GF-D8 (cell line): ENCODE results near the gene COL16A1.

Experiments used
- DNase-seq: peaks from one replicate; lab custom pipeline; 2025; lab: John Stamatoyannopoulos, UW

Gene COL16A1

DNA sequence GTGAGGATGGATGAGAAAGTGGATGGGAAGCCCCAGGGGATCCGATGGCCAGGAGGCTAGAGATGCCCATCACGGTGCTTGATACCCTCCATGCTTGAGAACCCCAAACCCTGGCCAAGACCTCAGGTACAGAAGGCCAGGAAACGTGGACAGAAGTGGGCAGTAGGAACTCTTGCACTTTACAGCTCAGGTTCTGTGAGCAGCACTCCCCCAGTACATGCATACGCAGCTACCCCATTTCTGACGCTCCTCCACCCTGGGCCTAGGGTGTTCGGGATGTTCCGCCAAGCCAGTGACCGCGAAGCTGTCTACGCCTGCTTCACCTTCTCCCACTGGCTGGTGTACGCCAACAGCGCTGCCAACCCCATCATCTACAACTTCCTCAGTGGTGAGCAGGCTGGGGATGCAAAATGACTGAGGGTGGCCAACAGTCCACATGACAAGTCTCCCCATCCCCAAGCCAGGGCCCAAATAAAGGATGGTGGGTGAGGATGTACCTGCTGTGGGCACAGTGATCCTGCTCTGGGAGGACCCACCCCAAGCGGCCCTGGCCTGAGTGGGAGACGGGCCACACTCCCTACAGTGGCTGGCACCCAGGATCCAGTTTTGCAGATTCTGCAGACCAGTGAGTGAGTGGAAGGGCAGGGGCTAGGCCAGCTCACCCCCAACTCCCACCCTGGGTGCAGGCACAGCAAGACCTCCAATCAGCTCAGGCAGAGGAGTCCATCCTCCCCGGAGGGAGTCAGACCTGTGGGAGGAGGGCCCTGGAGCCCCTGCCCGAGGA lies 78.9 kb downstream of the COL16A1 start:
- DNase-seq, result no peak

DNA sequence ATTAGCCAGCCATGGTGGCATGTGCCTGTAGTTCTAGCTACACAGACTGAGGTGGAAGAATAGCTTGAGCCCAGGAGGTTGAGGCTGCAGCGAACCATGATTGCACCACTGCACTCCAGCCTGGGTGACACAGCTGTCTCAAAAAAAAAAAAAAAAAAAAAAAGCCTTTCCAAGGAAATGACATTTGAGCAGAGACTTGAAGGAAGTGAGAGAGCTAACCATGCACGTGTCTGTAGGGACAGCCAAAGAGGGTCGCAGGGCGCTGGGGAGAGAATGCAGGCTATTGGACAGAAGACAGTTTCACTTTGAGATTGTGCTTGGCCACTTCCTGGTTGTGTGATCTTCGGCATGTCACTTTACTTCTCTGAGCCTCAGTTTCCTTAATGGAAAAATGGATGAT lies 79.5 kb downstream of the COL16A1 start:
- DNase-seq, result no peak

DNA sequence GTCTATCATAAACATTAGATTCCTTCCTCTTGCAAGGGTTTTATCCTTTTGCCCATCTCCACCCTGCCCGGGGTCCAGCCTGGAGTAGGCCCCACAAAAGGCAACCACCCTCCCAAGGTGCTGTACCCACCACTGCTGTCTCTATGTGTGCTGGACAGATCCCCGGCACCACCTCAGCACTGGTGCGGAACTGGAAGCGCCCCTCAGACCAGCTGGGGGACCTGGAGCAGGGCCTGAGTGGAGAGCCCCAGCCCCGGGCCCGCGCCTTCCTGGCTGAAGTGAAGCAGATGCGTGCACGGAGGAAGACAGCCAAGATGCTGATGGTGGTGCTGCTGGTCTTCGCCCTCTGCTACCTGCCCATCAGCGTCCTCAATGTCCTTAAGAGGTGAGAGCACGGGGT lies 80.5 kb downstream of the COL16A1 start:
- DNase-seq, result no peak

DNA sequence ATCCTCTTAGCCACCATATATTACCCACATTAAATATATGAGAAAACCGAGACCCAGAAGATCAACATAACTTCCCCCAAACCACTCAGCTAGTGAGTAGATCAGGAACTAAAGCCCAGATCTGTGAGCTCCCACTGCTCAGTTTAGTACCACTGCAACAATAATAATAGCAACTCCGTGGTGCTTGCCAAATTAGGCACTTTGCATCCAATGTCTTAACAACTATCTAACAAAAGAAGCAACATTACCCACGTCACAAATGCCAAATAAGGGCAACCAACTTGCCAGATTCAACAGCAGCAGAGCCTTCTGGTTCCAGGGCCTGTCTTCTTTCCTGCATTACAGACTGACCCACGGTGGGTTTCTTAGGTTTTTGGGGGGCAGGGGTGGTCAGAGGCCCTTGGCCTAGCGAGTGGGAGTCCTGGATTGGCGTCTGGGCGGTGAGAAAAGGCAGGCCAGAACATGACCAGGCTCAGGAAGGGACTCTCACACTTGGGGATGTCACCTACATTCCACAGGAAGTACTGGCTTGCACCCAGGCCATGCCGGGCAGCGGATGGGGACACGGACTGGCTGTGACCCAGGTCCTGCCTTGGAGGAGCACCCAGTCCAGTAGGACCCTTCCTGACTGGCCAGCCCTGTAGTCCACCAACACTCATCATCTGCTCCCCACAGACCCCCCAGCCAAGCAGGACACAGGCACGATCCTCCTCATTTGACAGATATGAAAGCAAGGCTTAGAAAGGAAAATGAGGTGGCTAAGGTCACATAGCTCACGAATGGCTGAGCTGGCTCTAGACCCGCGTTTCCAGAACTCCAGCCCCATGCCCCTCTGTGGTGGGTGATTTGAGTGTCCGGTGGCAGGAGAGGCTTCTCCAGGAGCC lies 81.7 kb downstream of the COL16A1 start:
- no peak for DNase-seq

DNA sequence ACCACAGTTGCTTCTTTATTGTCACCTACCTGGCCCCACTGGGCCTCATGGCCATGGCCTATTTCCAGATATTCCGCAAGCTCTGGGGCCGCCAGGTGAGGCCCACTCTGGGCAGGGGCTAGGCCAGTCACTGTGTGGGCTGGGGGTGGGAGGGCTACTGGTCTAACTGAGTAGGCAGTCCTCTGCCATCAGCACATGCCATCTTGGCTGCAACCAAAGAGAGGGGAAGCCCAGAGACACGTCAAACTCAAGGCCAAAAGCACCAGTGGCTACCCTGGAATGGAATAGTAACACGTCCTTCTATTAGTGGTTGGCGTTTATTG lies 82.4 kb downstream of the COL16A1 start:
- no peak for DNase-seq

DNA sequence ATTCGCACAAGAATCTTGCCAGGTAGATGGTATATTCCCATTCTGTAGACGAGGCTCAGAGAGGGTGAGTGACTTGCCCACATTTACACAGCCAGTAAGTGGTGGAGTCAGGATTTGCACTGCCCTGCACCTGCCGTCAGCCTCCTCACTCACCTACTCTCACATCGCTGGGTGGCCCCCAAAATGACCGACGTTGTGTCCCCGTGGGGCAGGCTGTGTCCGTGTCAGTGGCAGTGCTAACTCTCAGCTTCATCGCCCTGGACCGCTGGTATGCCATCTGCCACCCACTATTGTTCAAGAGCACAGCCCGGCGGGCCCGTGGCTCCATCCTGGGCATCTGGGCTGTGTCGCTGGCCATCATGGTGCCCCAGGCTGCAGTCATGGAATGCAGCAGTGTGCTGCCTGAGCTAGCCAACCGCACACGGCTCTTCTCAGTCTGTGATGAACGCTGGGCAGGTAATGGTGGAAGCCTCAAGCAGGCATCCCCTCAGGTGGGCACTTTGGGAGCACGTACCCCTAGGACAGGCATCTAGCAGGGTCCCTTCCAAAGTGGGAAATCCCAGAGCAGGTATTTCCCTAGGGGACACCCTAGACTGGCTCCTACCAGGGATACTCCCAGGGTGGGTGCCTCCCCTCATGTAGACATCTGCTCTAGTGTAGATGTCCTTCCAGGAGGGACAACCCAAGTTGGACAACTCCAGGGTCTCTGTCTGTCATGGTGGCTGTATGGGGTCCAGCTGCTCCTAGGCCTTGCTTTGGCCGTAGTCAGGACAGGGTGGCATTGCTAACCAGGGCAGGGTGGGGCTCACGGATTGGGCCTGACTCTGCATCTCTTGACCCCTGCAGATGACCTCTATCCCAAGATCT lies 83.0 kb downstream of the COL16A1 start:
- DNase-seq, result no peak

DNA sequence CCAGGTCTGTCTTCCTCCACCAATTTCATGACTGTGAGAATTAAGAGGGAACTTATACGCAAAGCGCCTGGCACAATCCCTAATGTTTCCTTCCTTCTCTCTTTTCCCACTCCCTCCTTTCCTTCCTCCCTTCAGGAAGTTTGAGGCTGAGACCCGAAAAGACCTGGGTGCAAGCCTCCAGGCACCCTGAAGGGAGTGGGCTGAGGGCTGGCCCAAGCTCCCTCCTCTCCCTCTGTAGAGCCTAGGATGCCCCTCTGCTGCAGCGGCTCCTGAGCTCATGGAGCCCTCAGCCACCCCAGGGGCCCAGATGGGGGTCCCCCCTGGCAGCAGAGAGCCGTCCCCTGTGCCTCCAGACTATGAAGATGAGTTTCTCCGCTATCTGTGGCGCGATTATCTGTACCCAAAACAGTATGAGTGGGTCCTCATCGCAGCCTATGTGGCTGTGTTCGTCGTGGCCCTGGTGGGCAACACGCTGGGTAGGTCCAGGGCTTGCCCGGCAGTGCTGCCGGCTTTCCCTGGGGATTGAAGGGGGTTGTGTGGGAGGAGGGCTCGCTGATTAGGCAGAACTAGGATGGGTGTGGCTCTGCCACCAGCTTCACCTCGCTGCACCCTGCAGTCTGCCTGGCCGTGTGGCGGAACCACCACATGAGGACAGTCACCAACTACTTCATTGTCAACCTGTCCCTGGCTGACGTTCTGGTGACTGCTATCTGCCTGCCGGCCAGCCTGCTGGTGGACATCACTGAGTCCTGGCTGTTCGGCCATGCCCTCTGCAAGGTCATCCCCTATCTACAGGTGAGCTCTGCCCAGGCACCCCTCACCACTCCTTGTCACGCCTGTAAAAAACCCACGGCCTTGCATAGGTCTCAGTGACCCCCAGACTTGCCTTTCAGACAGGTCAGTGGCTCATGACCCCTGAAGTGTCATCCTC lies 84.6 kb downstream of the COL16A1 start:
- no peak for DNase-seq

DNA sequence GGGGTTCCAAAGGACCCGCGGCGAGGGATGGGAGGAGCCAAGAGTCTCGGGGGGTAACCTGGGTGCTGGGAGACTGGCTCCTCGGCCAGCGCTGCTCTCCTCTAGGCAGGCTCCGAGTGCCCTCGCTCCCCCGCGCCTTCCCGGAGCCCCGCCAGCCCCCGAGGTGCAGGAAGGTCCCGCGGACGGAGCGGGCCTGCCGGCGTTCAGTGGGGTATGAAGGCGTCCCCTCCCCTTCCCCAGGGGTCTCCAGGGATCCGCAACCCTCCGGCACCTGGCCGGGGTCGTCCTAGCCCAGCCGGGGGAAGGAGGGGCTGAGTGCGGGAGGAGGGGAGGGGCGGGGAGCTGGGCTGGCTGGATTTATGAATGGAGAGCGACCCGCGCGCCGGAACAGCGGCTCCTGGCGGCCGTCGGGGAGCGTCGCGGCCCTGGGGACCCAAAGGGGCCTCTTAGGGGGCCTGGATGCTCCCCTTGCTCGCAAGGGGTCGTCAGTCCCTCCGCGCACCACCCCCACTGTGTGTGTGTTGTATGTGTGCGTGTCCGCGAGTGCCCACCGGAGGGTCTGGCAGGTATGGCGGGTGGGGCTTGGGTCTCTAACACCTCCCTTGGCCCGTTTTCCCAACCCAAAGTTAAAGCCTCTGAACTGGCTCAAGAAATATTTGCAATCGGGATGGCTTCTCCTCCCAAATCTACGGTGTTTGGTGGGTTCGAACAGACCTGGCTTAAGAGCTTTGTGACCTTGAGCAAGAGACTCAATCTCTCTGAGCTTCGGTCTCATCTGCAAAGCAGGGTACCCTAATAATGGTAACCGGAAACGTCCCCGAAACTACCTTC lies 85.7 kb downstream of the COL16A1 start:
- no peak for DNase-seq

DNA sequence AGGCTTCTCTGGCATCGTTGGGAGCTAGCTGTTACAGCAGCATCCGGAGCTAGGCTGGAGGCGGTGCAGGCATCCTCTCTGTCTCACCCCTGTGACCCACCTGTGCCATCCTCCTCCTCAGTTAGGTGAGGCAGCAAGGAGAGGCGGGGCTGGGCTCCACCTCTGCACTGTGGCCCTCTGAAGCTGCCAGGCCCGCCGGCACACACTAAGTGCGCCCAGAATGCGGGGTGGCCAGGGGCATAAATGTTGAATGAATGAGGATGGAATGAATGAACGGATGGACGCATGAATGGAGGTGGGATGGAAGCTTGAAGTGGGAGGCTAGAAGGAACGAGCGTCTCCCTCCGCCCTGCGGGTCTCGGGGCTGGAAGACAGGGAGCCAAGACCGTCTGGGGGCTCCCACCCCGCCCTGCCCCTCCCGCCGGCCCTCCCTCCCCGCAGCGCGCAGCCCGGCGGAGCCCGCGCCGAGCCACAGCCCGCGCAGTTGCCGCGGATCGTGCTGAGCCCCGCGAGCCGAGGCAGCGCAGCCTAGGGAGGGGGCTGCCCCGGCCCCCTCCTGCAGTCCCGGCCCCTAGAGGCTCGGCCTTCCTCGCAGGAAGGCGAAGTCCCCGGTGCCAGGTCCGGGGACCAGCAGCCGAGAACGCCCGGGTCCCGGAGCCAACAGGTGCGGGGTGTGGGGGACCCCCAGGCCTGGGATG lies 86.5 kb downstream of the COL16A1 start, which contains the start of gene HCRTR1:
TSS of gene HCRTR1 (plus strand) at position 472 of the 698 bp plus-strand sequence. CDS start 1,504 bp downstream, outside the sequence.
- DNase-seq, result no peak

DNA sequence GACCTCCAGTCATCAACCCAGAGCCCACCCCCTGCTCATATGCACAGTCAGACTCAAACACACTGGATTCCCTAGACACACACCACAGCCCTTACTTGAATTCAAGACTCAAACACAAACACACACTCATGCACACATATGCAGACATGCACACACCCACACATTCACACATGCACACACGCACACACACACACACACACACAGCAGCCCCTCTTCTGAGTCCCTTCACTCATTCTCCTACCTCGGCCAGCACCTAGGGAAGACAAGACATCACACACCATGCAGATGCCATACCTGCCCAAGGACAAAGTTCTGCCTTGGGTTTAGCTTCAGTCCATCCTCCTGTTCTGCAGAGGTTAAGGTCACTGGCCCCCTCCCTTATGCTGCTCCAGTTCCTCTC lies 87.9 kb downstream of the COL16A1 start:
- no peak for DNase-seq

DNA sequence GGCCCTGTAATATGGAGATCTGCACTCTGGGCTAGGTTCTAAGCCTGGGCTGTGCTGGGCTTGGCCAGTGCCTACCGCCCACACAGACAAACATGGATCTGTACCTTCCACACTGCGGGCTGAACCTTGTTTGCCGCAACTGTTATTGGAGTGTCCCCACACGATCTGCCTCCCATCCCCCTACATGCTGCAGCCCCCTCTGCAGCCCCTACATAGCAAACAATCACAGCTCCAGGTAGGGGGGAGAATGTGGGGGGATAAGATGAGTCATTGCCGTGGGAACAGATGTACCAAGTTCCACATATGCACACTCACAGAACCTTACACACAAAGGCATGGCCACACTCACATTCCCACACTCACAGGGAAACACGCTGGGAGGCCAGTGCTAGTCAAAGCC lies 88.4 kb downstream of the COL16A1 start:
- no peak for DNase-seq

DNA sequence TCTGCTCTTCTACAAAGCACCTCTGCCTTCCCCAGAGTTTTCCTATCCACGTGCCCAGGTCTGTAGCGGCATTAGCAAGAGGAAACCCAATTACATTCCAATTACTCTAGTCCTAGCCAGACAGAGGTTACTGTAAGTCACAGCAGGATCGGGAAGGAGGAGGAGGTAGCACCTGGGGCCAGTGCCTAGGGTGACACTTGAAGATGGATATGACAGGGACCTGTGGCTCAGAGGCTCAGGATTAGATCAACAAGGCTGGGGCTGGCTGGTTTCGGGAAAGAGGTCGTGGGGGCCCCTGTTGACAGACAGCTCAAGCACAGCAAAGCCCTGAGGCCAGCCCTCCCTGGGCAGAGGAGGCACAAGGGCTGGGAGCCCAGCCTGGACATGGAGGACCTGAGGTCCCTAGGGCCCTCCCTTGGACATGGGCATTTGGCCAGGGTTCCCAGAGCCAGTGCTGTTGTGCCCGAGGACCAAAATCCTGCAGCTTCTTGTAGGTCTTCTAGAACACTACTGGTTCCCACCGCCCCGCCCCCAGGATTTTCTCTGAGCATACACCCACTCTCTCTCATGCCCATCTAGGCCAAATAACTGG lies 89.3 kb downstream of the COL16A1 start:
- DNase-seq, result no peak

DNA sequence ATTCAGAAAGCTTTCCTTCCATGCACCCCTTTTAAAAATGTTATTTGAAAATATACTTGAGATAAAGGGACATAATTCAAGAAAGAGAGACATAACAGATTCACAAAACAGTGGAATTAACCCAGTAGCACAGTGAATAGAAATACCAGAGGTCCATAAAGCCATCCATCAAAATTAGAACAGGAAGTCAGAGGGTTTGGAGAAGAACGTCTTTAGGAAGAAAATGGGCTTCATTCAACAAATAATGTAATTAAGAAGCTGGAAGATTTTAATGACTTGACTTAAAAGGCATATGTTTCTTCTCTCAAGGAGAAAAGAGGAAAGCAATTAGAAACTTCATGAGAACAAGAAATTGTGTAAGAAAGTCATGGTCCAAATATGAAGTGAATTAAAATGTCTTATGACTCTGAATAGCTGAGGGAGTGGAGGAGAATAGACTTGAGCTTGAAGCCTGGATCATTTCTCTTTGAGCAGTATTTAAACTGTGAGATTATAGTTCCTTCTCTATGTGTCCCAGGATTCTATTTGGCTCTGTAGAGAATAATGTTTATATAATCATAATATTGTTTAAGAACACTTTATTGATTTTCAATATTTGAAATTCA lies 94.2 kb downstream of the COL16A1 start:
- DNase-seq, result no peak

DNA sequence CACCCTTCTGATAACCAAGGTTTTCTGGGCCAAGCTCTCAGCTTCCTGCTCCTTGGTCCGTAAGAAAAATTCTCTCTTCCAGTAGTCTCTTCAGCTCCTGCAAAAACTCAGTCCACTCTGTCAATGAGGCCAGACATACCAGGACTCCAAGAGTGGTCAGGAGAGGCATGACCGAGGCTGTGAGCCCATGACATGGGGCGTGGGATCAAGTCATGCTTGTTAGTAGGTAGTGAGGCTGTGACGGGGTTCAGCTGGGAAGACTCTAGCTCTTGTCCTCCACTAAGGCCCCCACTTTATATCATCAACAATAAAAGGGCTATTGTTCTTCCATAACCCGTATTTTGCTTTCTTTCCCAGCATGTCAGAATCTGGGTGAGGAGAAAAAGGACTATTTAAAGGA lies 96.5 kb downstream of the COL16A1 start:
- no peak for DNase-seq

DNA sequence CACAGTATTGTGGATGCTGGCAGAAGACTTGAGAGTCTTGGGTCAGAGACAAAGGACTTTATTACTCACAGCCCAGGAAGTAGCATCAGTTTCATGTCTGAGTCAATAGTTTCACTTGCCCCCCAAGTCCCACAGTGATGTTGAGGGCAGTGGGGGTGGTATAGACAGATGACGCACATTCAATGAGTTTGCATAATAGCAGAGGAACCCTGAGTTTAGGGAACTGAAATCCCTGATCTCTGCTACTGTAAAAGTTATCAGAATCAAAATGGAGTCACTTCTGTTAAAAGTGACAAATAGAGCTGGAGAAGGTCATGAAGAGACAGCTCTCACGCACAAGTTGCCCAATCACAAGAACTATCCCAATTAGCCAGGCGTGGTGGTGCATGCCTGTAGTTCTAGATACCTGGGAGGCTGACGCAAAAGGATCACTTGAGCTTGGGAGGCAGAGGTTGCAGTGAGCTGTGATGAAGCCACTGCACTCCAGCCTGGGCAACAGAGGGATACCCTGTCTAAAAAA lies 97.8 kb downstream of the COL16A1 start:
- DNase-seq, result no peak
